A549 (cell line): ENCODE results near the gene TTC28.

Experiments used
- FOSL2 ChIP-seq, 2 experiments: fragments of 450-650 bp in 1 of 2; fragments of >200 bp in 1 of 2; sonication (Bioruptor Twin) in 1 of 2; formaldehyde crosslinking; IDR thresholded peaks; 2 replicates each; pipeline versions ENCODE4 v1.5.0 to v1.6.1; 2016 to 2020; ENCODE audit warnings: mild to moderate bottlenecking in 1 of 2, moderate library complexity in 1 of 2
- NR3C1 ChIP-seq: fragments of >200 bp; sonication (Bioruptor Twin); formaldehyde crosslinking; IDR thresholded peaks from 3 replicates; pipeline ENCODE4 v1.6.1; 2017

GRCh38 chr22:28063656-28064055, 616.0 kb downstream of the TTC28 start:
- TF ChIP-seq NR3C1 (no peak), FOSL2 (IDR thresholded peaks at IDR 0.05) (no peak), FOSL2 (CRISPR knock-in tag; IDR thresholded peaks at IDR 0.05) (no peak)
